ENCODE measurements around the gene LZTS3.

DNA sequence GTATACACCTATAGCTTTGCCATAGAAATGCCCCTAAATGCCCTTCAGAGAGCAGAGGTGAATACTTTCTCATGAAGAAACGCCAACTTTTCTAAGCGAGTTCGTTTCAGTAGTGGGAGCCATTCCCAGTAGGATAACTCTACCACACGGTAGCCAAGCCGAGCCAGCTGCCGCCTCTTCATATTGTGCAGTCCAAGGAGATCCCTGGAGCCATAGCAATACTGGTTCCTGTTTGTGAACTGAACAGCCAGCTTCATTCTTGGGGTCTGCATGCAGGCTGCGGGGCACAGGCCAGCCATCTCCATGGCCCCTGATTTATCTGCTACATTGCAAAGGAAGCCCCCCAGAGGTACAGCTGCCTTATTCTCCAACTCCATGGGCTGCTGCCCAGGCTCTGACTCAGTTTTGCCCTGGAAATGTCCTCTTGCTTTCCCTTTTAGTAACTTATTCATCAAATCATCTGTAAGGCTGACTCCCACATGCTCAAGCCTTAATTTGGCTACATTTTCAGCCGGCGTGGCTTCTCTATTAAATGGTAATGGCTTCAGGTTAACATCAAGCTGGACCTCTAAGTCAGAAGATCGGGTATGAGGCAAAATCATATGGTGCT lies 26.5 kb downstream of the LZTS3 start:
- TF ChIP-seq, protein P1, sequence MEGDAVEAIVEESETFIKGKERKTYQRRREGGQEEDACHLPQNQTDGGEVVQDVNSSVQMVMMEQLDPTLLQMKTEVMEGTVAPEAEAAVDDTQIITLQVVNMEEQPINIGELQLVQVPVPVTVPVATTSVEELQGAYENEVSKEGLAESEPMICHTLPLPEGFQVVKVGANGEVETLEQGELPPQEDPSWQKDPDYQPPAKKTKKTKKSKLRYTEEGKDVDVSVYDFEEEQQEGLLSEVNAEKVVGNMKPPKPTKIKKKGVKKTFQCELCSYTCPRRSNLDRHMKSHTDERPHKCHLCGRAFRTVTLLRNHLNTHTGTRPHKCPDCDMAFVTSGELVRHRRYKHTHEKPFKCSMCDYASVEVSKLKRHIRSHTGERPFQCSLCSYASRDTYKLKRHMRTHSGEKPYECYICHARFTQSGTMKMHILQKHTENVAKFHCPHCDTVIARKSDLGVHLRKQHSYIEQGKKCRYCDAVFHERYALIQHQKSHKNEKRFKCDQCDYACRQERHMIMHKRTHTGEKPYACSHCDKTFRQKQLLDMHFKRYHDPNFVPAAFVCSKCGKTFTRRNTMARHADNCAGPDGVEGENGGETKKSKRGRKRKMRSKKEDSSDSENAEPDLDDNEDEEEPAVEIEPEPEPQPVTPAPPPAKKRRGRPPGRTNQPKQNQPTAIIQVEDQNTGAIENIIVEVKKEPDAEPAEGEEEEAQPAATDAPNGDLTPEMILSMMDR (IDR thresholded peaks at IDR 0.05; ENCODE audit: low read depth, low read length, poor library complexity, severe bottlenecking): no peak
- TF ChIP-seq EZH2phosphoT487 (IDR thresholded peaks at IDR 0.05; ENCODE audit: borderline replicate concordance, low read length): no peak

Data from DOHH2 (cell line).